GM12891 (cell line): ENCODE results near the gene PEX7.

Experiments
- PAX5 ChIP-seq: IDR thresholded peaks from 2 replicates; pipeline ENCODE4 v1.6.1; 2011; ENCODE audit warnings: low read length, moderate library complexity, mild to moderate bottlenecking; ENCODE audit not compliant: insufficient read depth, severe bottlenecking
- POLR2A ChIP-seq: IDR thresholded peaks from 2 replicates; pipeline ENCODE4 v1.6.1; 2011; ENCODE audit warnings: low read depth, low read length, control low read depth
- SPI1 ChIP-seq: IDR thresholded peaks from 2 replicates; pipeline ENCODE4 v1.6.1; 2011; ENCODE audit warnings: low read depth, low read length, control low read depth
- TAF1 ChIP-seq: IDR thresholded peaks from 2 replicates; pipeline ENCODE4 v1.6.1; 2011; ENCODE audit warnings: low read depth, low read length, control low read depth

DNA sequence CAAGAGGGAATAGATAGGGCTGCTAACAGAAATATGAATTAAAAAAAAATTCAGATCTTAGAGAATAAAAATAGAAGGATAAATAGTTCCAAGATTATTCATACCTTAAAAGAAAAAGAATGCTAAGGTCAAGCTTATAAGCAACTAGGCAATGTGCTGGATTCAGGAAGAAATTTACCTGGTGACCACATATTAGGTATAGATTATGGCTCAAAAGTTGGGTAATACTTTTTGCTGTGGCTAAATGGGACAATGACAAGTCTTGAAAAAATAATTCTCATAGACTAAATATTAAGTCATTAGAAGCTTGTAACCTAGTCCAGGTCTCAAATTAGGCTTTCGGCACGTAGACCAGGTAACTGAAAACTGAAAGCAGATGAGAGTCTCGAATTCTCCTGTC lies 47.3 kb upstream of the PEX7 start:
- TF ChIP-seq POLR2A (no peak), SPI1 (no peak), TAF1 (no peak), PAX5 (no peak)
